Pancreas (tissue), 10 donors: ENCODE data around the gene TMEM109. TPM values are rescaled to one million over a fixed set of nuclear protein-coding genes. Genes with fewer than 3 reads are reported as not detected.
A peak's percentile ranks its signal among the peaks of the same experiment; 100 is the strongest.

ENCODE experiments used
- ATAC-seq, 4 donors: fragments of 200-7000 bp; cut with Tn5 transposase; one replicate each; pipeline versions ENCODE4 v1.8.0 to v1.9.1; 2020; ENCODE audit warnings: mild to moderate bottlenecking in 4 of 4, moderate library complexity in 4 of 4
- DNase-seq, 6 donors: peaks; one replicate each; pipeline ENCODE4 v3.0.0-alpha.2; 2020
- FAIRE-seq: peaks from 2 replicates; lab custom pipeline; 2012; peaks lifted over from hg19 to GRCh38; lab: Jason Lieb, UNC
- H3K27ac ChIP-seq, 4 donors: fragments of 200-600 bp; sonication (generic); 1 replicate in 3 of 4; 2 replicates in 1 of 4; pipeline versions ENCODE4 v1.5.0 to v1.8.0; 2020
- H3K27me3 ChIP-seq, 4 donors: fragments of 200-600 bp; one replicate each; pipeline ENCODE4 v1.8.0; 2021
- H3K36me3 ChIP-seq, 3 donors: fragments of 200-600 bp; sonication (generic) in 1 of 3; one replicate each; pipeline versions ENCODE4 v1.5.0 to v1.8.0; 2020 to 2021
- H3K4me1 ChIP-seq, 3 donors: fragments of 200-600 bp; one replicate each; pipeline ENCODE4 v1.8.0; 2021
- H3K4me3 ChIP-seq, 4 donors: fragments of 200-600 bp; sonication (generic) in 2 of 4; one replicate each; pipeline versions ENCODE4 v1.5.0 to v1.8.0; 2020 to 2021
- H3K9me3 ChIP-seq, 4 donors: fragments of 200-600 bp; one replicate each; pipeline ENCODE4 v1.8.0; 2021
- CTCF ChIP-seq, 4 donors: fragments of 200-600 bp; sonication (generic) in 3 of 4; IDR thresholded peaks; one replicate each; pipeline versions ENCODE4 v1.5.0 to v1.8.0; 2021; ENCODE audit warnings: antibody characterized with exemption in 4 of 4
- WGBS, 2 donors: extraction: QIAGEN DNeasy Blood & Tissue Kit; methylation state at CpG; one replicate each; pipeline ENCODE4 v1.1.7; 2013; 5-methylcytosine and 5-hydroxymethylcytosine counted together
- intact Hi-C, 3 donors: fragments of 100-400 bp; cut with DNase I; formaldehyde crosslinking; loops; one replicate each; pipeline versions ENCODE4 v1.11.1 to v1.14.2; 2022
- polyA plus RNA-seq, 2 donors: library from polyadenylated mRNA; stranded (reverse); fragments of 200-250 nt; gene quantifications; one replicate each; pipeline ENCODE4 v1.2.3, GENCODE V29; 2013
- total RNA-seq, 6 donors: library from RNA; stranded (reverse); fragmentation: NEBNext Ultra II Directional in 4 of 6; extraction: Animal tissue kit (Norgen Biotek cat#: 25700) in 4 of 6; gene quantifications; one replicate each; pipeline versions ENCODE4 v1.2.1 to v1.2.4, GENCODE V29; 2021 to 2023
- donor health status: healthy with polysubstance abuse.
- donor health status: DM: no; HTN: no; CAD: no; lungs with moderate emphysema.
- donor health status: DM: no; HTN: no; CAD: no.
- donor health status: control.
- donor health status: control.
- donor health status: Bipolar disorder and iron deficiency.
- donor health status: DM: yes; HTN: yes; CAD: no.
- donor health status: DM: no; HTN: no; CAD: no.
- donor health status: DM: no; HTN: no; CAD: no.
- donor health status: DM: yes; HTN: yes; CAD: no.

Gene TMEM109
- total and polyA plus RNA-seq, 8 donors = 28.2 to 53.0 (median 40.0) TPM

DNA sequence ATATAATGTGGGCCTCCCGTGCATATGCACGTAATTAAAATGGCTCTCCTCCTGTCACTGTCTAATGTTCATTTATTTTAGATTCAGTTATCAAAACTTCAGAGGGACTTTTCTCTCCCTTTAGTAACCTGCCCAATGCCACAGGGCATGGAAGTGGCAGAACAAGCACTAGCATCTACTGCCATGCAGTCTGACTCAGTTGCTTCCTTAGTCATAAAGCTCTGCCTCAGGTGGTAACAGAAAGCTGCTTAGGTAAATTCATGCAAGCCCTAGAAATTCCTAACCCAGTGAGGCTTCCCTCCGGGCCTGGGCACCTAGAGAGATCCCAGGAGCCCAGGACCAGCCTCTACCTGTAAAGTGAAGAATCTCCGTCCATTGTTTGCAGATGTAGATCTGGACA lies 16.5 kb upstream of the TMEM109 start:
- DNase-seq (no peak), ATAC-seq (no peak), FAIRE-seq (no peak)
- no peaks in the 10 kb centered on the region for H3K27me3 ChIP-seq
- peaks cover 21 to 97% (median 61%) of the 10 kb centered on the region in 3 donors for H3K36me3 ChIP-seq
- no peaks in the 10 kb centered on the region for H3K9me3 ChIP-seq
- no peak overlapping the region for H3K4me3 ChIP-seq
- WGBS, 2 donors = 92 to 97% methylated on average over 4 of the region's 4 CpGs
- TF ChIP-seq CTCF (IDR thresholded peaks at IDR 0.05) = no peak
- H3K27ac ChIP-seq = no peak overlapping the region
- intact Hi-C loops = loop anchor here (5.0 to 10.0 kb wide), 3 partner anchors 53 to 65 kb away; partner anchors contain the start of gene CCDC86 (in 1 of the 3)
- no peaks in the 10 kb centered on the region for H3K4me1 ChIP-seq

GRCh38 chr11:60899046-60899936 lies 14.7 kb upstream of the TMEM109 start:
- H3K9me3 ChIP-seq = no peaks in the 10 kb centered on the region
- peaks cover 21 to 88% (median 60%) of the 10 kb centered on the region in 3 donors for H3K36me3 ChIP-seq
- FAIRE-seq = no peak
- intact Hi-C loops = loop anchor here (5.0 to 10.0 kb wide), 3 partner anchors 54 to 67 kb away; partner anchors contain the start of gene CCDC86 (in 1 of the 3)
- no peak overlapping the region for H3K27ac ChIP-seq
- TF ChIP-seq CTCF (IDR thresholded peaks at IDR 0.05) = peak; percentile 76 to 89 (median 88)
- peak; percentile 61 to 90 (median 86) for ATAC-seq
- H3K4me1 ChIP-seq = peaks cover 0 to 6% (median 2%) of the 10 kb centered on the region in 3 donors
- H3K27me3 ChIP-seq = no peaks in the 10 kb centered on the region
- 54 to 55% methylated on average over 12 of the region's 12 CpGs for WGBS, 2 donors
- DNase-seq = peak in 2 of 6 donors; percentile 22 to 54
- H3K4me3 ChIP-seq = no peak overlapping the region

DNA sequence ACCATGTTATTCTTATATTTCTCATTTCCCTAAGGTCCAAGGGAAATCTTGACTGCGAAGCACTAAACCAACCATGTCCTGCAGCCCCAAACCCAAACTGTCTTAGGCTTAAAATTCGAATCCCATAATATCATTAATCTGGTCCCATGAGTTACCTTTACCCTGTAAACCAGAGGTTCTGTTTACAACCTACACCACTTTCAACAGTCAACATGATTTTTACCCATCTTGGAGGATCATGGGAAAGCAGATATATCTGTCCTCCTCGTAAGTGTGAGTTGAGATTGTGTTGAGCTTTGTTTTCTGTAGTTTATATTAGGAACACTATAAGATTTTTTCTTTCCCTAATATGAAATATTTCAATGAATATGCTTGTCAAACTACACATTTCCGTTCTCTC lies 14.0 kb upstream of the TMEM109 start:
- 71 to 77% methylated on average over 4 of the region's 4 CpGs for WGBS, 2 donors
- Histone ChIP-seq H3K36me3 (peaks cover 21 to 81% (median 60%) of the 10 kb centered on the region in 3 donors), H3K27ac (no peak overlapping the region), H3K9me3 (no peaks in the 10 kb centered on the region), H3K27me3 (no peaks in the 10 kb centered on the region), H3K4me3 (no peak overlapping the region), H3K4me1 (peaks cover 0 to 11% (median 9%) of the 10 kb centered on the region in 3 donors)
- FAIRE-seq (no peak), ATAC-seq (no peak), DNase-seq (no peak)
- TF ChIP-seq CTCF (IDR thresholded peaks at IDR 0.05) = no peak
- intact Hi-C loops = loop anchor here (5.0 to 10.0 kb wide), 3 partner anchors 55 to 68 kb away; partner anchors contain the start of gene CCDC86 (in 1 of the 3)

GRCh38 chr11:60900673-60901404 lies 13.1 kb upstream of the TMEM109 start:
- Histone ChIP-seq H3K4me1 (peaks cover 0 to 16% (median 13%) of the 10 kb centered on the region in 3 donors), H3K9me3 (no peaks in the 10 kb centered on the region), H3K27me3 (no peaks in the 10 kb centered on the region), H3K4me3 (no peak overlapping the region), H3K27ac (no peak overlapping the region), H3K36me3 (peaks cover 21 to 72% (median 56%) of the 10 kb centered on the region in 3 donors)
- no peak for FAIRE-seq
- no peak for DNase-seq
- no peak for TF ChIP-seq CTCF (IDR thresholded peaks at IDR 0.05)
- WGBS, 2 donors = 82 to 84% methylated on average over 13 of the region's 13 CpGs
- intact Hi-C loops = no loop called here
- ATAC-seq = no peak
